Hematopoietic multipotent progenitor cell treated with erythropoietin and hydrocortisone succinate and interleukin-3 and kit ligand, for 6 days (in vitro differentiated cells): Measurements from ENCODE around the gene ARMH3.

ENCODE experiments used
- DNase-seq: peaks from one replicate; pipeline ENCODE4 v3.0.0-alpha.2; 2015

ARMH3 gene

DNA sequence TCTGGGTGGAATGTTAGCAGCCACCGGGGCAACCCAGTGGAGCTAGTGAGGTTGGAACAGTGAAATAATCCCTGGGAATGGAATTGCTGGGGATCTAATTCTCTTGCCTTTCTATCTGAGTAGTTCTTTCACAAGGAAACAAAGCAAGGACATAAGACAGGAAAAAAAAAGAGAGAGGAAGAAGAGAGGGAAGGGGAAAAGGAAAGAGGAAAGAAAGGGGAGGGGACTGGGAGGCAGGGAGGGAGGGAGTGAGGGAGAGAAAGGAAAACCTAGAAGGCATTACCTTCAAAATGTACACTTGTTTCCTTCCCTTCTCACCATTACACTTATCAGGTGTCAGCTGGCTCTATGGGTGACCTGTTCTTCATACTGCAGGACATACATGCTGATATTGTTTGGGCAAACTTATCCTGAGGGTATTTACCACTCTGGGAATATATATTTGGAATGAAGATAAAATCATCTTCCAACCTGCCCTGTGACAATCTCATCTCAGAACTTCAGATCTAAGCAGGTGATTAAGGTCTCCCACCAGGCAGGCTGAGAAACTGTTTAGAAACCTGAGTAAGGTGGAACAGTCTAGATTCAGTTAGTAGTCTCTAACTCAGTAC lies 162.4 kb downstream of the ARMH3 start:
- no peak for DNase-seq

GRCh38 chr10:101892782-101893391 lies 163.1 kb downstream of the ARMH3 start:
- no peak for DNase-seq

DNA sequence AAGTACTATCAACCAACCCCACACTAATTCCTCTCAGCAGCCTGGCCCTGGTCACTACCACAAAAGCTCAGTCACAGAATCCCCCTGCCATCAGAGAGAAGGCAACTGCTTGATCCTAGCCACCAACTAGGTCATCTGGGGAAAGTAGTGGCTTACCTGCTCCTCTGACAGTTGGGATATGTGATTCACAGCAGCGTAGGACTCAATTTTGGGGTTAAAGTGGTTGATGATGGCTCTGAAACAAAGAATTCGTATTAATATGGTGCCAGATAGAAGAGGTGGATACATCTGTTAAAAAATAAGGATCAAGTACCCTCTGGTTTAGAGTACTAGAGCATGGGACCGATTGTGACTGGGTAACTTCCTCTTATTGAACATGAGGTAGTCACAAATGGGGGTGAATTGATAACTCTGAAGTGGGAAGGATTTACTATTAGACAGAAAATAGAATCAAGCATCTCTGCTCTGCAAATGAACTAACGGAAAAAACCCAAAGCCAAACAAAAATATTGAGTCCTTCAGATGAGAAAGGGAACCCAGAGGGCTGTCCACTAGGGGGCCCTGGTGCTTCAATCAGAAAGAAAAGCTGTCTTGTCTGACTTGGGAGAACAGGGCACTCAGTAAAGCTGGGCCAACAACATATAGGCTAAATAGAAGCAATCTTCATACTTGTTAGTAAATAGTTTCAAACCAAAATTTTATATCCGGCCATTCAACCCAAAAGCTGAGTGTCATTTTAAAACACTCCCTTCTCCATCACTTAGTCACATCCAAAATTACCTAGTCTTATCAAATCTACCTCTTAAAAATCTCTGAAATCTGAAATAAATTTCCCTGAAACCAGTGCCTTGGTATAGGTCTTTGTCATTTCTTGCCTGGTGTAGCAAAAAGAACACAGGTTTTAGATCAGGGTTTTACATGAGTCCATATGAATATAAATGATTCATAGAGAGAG lies 166.4 kb downstream of the ARMH3 start:
- DNase-seq: peak; percentile 90

GRCh38 chr10:101888251-101888949 lies 167.6 kb downstream of the ARMH3 start:
- DNase-seq: no peak

- DNase-seq: no peak
These were observed 168.2 kb downstream of the ARMH3 start for GRCh38 chr10:101887775-101888174.

DNA sequence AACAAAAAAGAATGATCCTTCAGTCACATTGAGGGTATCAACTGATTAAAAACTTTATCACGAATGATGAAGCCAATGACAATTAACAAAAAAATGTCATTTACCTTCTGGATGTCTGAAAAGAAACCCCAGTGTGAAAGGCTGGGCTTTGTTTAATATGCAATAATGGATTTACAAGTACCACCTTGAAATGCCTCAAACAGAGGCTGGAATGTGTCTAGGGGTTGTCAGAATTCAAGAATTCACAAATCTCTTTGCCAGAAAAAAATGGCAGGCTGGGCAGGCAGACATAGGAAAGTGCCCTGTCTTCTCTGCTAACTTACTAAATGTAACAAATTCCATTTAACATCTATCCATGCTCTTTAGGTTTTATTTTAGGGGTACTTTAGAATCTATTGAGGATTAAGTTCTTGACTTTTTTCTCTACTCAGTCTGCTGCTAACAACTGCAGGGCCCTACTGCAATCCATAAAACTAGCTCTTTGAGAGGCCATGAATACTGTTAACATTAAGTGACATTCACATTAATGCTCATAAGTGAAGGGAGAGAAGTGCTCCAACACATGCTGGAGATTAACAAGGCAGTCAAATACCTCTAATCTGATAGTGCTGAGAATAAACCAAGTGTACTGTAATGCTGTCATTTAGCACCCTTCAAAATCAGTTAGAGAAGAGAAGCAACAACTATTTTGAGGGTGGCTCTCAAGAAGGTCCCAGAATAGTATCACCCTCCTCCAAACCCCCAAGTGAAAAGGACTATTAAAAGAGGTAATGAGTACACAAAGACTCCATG lies 169.3 kb downstream of the ARMH3 start:
- no peak for DNase-seq

- DNase-seq: no peak
These were observed 174.8 kb downstream of the ARMH3 start for GRCh38 chr10:101881036-101881774.

GRCh38 chr10:101880232-101880573 lies 175.8 kb downstream of the ARMH3 start:
- no peak for DNase-seq

DNA sequence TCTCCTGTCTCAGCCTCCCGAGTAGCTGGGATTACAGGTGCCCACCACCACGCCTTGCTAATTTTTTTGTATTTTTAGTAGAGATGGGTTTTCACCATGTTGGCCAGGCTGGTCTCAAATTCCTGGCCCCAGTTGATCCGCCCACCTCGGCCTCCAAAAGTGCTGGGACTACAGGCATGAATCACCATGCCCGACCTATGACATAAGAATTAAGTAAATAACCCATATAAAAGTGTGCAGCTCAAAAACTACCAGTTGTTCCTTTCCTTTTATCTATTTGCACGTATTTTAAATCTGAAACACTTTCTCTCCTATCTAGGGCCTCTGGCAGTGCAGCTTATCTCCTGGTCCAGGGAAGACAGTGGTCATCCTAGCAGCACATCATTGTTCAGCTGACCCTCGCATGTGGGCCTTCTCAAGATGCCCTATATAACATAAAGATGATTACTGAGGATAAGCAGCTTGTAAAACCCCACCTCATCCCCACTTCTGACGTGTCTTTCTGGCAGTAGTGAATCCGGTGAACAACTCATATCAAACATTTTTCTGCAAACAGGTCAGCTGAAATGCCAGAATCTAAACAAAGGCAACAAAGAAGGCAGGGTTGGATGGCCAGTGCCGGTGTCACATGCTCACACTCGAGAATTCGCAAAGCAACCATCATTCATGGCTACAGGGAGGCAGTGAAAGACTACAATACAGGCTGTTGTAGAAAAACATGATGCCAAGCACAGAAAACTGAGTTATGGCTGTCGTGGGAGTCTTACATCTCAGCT lies 176.3 kb downstream of the ARMH3 start:
- no peak for DNase-seq

- no peak for DNase-seq
These were observed 177.1 kb downstream of the ARMH3 start for GRCh38 chr10:101878869-101879268.

DNA sequence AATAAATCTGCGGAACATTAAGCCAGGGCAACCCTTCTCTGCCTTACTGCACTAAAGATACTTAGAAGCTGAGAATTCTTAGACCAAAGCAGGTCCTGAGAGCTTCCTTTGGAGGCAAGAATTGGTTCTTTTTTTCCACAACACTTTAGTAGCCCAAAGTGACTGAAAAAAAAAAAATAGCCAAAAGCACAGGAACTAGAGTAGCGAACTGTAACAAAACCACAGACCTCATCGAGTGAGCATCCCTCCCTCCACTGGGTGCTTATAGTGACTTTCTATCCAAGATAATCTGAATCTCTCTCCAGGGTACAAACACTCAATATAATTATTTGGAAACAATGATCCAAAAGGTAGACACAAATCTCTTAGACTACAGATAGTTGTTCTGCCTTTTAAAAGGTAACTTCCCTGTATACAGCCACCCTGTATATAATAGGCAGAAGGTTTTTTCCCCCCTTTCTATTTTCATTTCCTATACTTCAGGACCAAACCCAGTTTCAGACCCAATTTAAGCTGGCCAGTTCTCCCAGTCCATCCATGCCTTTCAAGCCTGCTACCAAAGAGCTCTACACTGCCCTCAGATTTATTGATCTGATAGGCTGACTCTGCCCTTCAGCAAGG lies 180.8 kb downstream of the ARMH3 start:
- DNase-seq: no peak

GRCh38 chr10:101874252-101874651 lies 181.7 kb downstream of the ARMH3 start:
- no peak for DNase-seq

DNA sequence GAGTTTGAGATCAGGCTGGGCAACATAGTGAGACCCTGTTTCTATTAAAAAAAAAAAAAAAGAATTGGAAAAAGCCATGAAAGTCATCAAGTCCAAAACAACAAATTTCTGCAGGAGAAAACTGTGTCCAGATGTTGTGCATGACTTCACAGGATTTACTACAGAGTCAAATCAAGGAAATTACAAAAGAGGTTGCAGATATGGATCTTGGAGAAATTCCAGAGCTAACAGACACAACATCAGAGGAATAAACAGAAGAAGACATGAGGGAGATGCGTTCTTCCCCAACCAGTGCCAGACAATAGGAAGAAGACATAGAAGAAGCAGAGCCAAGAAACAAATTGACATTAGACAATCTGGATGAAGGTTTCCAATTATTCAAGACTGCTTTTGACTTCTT lies 188.0 kb downstream of the ARMH3 start:
- no peak for DNase-seq

GRCh38 chr10:101859530-101859929 lies 196.4 kb downstream of the ARMH3 start:
- no peak for DNase-seq

GRCh38 chr10:101858723-101859500 lies 197.1 kb downstream of the ARMH3 start:
- DNase-seq: no peak

DNA sequence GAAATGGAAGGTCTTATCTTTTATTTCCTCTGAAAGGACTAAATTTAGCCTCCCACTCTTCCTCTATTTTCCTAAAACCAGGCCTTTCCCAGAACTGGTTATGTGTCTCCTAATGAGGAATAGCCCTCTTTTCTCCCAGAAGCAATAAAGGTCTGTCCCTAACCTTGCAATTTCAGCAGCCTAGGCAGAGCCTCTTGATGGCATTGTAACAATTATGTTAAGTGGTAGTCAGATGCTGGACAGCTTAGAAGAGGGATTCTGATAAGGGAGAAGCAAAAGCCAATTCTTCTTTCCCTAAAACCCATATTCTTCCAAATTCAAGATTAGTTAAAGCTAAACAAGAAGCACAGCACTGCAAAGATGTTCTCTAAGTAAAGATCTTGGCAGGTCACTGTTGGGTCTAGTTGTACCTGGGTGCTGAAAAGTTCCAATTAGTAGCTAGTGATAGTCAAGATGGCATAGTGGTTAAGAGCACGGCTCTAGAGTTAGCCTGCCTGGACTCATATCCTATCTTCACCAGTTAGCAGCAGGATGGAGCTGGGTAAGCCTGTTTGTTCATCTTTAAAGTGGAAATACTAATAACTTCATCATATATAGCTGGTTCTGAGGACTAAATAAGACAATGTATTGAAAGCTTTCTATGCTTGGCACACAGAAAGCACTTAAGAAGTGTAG lies 198.0 kb downstream of the ARMH3 start:
- DNase-seq: no peak

DNA sequence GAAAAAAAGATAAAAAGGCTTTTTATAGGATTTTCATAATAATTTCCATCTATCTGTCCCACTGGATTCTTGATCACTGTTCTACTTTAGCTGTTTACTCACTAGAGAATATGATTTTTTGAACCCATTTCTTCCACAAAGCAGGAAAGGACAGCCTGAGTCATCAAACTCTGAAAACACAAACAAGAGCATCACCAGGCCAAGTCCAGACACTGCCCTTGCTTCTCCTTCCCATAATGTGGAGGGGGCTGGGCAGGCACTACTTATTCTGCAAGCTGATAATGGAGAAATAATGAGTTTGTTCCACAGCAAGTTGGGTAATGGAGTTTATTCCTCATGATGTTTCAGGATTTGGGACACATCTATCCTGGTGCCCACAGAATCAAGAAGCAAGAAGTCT lies 199.3 kb downstream of the ARMH3 start:
- DNase-seq: no peak

DNA sequence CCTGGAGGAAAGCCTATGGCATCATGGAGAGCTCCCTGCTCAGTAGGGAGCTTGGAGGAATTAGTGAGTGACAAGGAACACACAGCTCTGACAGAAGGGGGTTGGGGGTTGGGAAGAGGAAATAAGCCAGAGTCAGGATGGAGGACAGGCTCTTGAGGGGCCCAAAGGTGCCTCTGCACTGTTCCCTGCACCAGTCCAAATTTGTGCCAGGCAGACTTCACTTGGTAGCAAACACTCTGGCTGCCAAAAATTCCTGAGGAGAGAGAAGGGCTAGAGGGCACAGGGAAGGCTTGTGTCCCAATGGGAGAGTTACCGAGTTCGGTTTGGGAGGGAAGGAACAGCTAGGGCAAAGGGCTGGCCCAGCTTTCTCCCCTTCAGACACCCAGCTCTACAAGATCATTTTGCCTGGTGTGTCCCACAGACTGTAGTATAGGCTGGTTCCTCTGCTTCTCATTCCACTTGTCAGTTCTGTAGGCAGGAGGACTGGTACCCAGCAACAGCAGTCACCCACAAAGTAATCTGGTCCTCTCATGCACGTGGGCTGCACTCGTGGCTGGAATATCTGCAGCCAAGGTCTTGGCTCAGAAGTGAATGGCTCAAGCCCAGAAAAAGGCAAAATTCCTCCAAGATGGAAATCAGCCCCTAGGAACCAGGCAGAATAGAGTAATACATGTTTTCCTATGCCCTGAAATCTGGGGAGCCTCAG lies 204.4 kb downstream of the ARMH3 start:
- DNase-seq: no peak
